Liver (tissue), 3 donors: ENCODE results near the gene NET1.

Experiments used
- ATF3 ChIP-seq: IDR thresholded peaks from 2 replicates; pipeline ENCODE4 v1.6.1; 2016; ENCODE audit warnings: antibody characterized with exemption
- CTCF ChIP-seq: fragments of 150-350 bp; IDR thresholded peaks from 2 replicates; pipeline ENCODE4 v1.5.1; 2017; ENCODE audit warnings: improper control_type of control experiment, low read depth, low read length; ENCODE audit not compliant: missing input control
- YY1 ChIP-seq: IDR thresholded peaks from 2 replicates; pipeline ENCODE4 v1.6.1; 2016; ENCODE audit warnings: antibody characterized with exemption, mild to moderate bottlenecking
- donor health status: healthy.
- donor health status: healthy.

GRCh38 chr10:5491477-5491876 lies 79.1 kb downstream of the NET1 start:
- no peak for TF ChIP-seq CTCF
- TF ChIP-seq YY1, result no peak
- no peak for TF ChIP-seq ATF3
